Measurements from ENCODE around the gene SMYD4. TPM values are rescaled to one million over a fixed set of nuclear protein-coding genes. Genes with fewer than 3 reads are reported as not detected.

SMYD4 gene
- total and polyA plus RNA-seq, 2 experiments from 2014 or later, result 17.0 to 21.9 TPM

- TF ChIP-seq ZNF462 (CRISPR knock-in tag; IDR thresholded peaks at IDR 0.05) (no peak), EZH2phosphoT487 (IDR thresholded peaks at IDR 0.05; ENCODE audit: unreplicated experiment) (no peak), JUNB (IDR thresholded peaks at IDR 0.05; ENCODE audit: unreplicated experiment) (no peak), STAT1 (IDR thresholded peaks at IDR 0.05; ENCODE audit: unreplicated experiment) (no peak), ZNF114 (CRISPR knock-in tag; IDR thresholded peaks at IDR 0.05) (no peak)
- TF ChIP-seq, protein P1, sequence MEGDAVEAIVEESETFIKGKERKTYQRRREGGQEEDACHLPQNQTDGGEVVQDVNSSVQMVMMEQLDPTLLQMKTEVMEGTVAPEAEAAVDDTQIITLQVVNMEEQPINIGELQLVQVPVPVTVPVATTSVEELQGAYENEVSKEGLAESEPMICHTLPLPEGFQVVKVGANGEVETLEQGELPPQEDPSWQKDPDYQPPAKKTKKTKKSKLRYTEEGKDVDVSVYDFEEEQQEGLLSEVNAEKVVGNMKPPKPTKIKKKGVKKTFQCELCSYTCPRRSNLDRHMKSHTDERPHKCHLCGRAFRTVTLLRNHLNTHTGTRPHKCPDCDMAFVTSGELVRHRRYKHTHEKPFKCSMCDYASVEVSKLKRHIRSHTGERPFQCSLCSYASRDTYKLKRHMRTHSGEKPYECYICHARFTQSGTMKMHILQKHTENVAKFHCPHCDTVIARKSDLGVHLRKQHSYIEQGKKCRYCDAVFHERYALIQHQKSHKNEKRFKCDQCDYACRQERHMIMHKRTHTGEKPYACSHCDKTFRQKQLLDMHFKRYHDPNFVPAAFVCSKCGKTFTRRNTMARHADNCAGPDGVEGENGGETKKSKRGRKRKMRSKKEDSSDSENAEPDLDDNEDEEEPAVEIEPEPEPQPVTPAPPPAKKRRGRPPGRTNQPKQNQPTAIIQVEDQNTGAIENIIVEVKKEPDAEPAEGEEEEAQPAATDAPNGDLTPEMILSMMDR (conservative IDR thresholded peaks at IDR 0.05; ENCODE audit: low read depth in 2 of 2), result no peak; a peak in 1 of 4 replicates
Observed at GRCh38 chr17:1787301-1787902, 42.3 kb downstream of the SMYD4 start (continued).

- no peak overlapping the region for H3K27ac ChIP-seq (ENCODE audit: low read depth)
- ATAC-seq, result no peak
- no peaks in the 10 kb centered on the region for H3K4me1 ChIP-seq (ENCODE audit: insufficient read depth)
- H3F3A ChIP-seq (replicated peaks; ENCODE audit: low read depth), result 0 out of 2 replicates have a peak, but pooled peaks cover 3% of the 10 kb centered on the region
- Mint-ChIP-seq H3K27me3 (ENCODE audit: insufficient read depth, low read depth, poor library complexity) (peaks cover 12% of the 10 kb centered on the region), H3K4me3 (no peak overlapping the region), H3K4me1 (no peaks in the 10 kb centered on the region), H3K36me3 (ENCODE audit: low read depth) (peaks cover 52% of the 10 kb centered on the region), H3K27ac (no peak overlapping the region), H3K9me3 (no peaks in the 10 kb centered on the region; the same call in 2 of the 3 replicates)
- peaks cover 7% of the 10 kb centered on the region for H3K36me3 ChIP-seq (ENCODE audit: insufficient read depth)
- H3K4me2 ChIP-seq, result no peak overlapping the region
- peaks cover 6% of the 10 kb centered on the region for H4K20me1 ChIP-seq (replicated peaks; ENCODE audit: insufficient read depth)
- no peaks in the 10 kb centered on the region for H3K27me3 ChIP-seq (ENCODE audit: insufficient read depth)
- H3K9me2 ChIP-seq (ENCODE audit: insufficient read depth), result no peaks in the 10 kb centered on the region
- no peak overlapping the region for H2AFZ ChIP-seq
- DNase-seq (ENCODE audit: low spot score), result no peak
- 0 out of 2 replicates have a peak, but pooled peaks cover 2% of the 10 kb centered on the region for H3K79me2 ChIP-seq (replicated peaks; ENCODE audit: insufficient read depth)
- no peak overlapping the region for H3K4me3 ChIP-seq
- TF ChIP-seq, protein P2, sequence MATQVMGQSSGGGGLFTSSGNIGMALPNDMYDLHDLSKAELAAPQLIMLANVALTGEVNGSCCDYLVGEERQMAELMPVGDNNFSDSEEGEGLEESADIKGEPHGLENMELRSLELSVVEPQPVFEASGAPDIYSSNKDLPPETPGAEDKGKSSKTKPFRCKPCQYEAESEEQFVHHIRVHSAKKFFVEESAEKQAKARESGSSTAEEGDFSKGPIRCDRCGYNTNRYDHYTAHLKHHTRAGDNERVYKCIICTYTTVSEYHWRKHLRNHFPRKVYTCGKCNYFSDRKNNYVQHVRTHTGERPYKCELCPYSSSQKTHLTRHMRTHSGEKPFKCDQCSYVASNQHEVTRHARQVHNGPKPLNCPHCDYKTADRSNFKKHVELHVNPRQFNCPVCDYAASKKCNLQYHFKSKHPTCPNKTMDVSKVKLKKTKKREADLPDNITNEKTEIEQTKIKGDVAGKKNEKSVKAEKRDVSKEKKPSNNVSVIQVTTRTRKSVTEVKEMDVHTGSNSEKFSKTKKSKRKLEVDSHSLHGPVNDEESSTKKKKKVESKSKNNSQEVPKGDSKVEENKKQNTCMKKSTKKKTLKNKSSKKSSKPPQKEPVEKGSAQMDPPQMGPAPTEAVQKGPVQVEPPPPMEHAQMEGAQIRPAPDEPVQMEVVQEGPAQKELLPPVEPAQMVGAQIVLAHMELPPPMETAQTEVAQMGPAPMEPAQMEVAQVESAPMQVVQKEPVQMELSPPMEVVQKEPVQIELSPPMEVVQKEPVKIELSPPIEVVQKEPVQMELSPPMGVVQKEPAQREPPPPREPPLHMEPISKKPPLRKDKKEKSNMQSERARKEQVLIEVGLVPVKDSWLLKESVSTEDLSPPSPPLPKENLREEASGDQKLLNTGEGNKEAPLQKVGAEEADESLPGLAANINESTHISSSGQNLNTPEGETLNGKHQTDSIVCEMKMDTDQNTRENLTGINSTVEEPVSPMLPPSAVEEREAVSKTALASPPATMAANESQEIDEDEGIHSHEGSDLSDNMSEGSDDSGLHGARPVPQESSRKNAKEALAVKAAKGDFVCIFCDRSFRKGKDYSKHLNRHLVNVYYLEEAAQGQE (IDR thresholded peaks at IDR 0.05; ENCODE audit: unreplicated experiment), result no peak
- TF ChIP-seq POLR2AphosphoS5 (IDR thresholded peaks at IDR 0.05; ENCODE audit: low read depth), result no peak
- TF ChIP-seq, protein P1 (conservative IDR thresholded peaks at IDR 0.05; ENCODE audit: low read depth in 2 of 2), result no peak
Observed at GRCh38 chr17:1786708-1787107, 43.0 kb downstream of the SMYD4 start.
